ENCODE results near the gene CTBP2.

GRCh38 chr10:125002423-125003145, 157.8 kb downstream of the CTBP2 start:
- TF ChIP-seq, protein P1, sequence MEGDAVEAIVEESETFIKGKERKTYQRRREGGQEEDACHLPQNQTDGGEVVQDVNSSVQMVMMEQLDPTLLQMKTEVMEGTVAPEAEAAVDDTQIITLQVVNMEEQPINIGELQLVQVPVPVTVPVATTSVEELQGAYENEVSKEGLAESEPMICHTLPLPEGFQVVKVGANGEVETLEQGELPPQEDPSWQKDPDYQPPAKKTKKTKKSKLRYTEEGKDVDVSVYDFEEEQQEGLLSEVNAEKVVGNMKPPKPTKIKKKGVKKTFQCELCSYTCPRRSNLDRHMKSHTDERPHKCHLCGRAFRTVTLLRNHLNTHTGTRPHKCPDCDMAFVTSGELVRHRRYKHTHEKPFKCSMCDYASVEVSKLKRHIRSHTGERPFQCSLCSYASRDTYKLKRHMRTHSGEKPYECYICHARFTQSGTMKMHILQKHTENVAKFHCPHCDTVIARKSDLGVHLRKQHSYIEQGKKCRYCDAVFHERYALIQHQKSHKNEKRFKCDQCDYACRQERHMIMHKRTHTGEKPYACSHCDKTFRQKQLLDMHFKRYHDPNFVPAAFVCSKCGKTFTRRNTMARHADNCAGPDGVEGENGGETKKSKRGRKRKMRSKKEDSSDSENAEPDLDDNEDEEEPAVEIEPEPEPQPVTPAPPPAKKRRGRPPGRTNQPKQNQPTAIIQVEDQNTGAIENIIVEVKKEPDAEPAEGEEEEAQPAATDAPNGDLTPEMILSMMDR (conservative IDR thresholded peaks at IDR 0.05): no peak
- no peak for TF ChIP-seq ZFX (IDR thresholded peaks at IDR 0.05)

Data from C4-2B (cell line).